ENCODE measurements around the gene ANGPTL4.

- no peak for TF ChIP-seq CTCF (IDR thresholded peaks at IDR 0.05; ENCODE audit: insufficient read depth, low read length, poor library complexity, severe bottlenecking)
- TF ChIP-seq EZH2phosphoT487 (conservative IDR thresholded peaks at IDR 0.05; ENCODE audit: low read length), result no peak
Observed at GRCh38 chr19:8358948-8359347, 5.0 kb upstream of the ANGPTL4 start.
